Natural killer cell (primary cell): ENCODE data around the gene JAZF1. TPM values are rescaled to one million over a fixed set of nuclear protein-coding genes. Genes with fewer than 3 reads are reported as not detected.
A peak's percentile ranks its signal among the peaks of the same experiment; 100 is the strongest.

Experiments
- ATAC-seq, 3 donors: fragments of 150-1000 bp in 2 of 3; fragments of 200-7000 bp in 1 of 3; cut with Tn5 transposase; 1 replicate in 1 of 3; 2 replicates in 2 of 3; pipeline ENCODE4 v1.10.0; 2021; ENCODE audit warnings: mild to moderate bottlenecking in 2 of 3, moderate library complexity in 2 of 3
- DNase-seq, 2 donors: peaks; one replicate each; pipeline versions ENCODE4 v3.0.0 to v3.0.0-alpha.2; 2013 to 2021; ENCODE audit warnings: mixed read lengths in 1 of 2
- H3K27ac ChIP-seq: one replicate; pipeline ENCODE4 v1.5.1; 2013; ENCODE audit warnings: mild to moderate bottlenecking, low read length
- H3K27me3 ChIP-seq: one replicate; pipeline ENCODE4 v1.6.1; 2013; ENCODE audit warnings: low read length; ENCODE audit not compliant: control insufficient read depth, insufficient read depth
- H3K36me3 ChIP-seq: one replicate; pipeline ENCODE4 v1.6.1; 2013; ENCODE audit warnings: low read length; ENCODE audit not compliant: control insufficient read depth, insufficient read depth
- H3K4me1 ChIP-seq: one replicate; pipeline ENCODE4 v1.6.1; 2013; ENCODE audit warnings: low read length; ENCODE audit not compliant: control insufficient read depth, insufficient read depth
- H3K4me3 ChIP-seq: one replicate; pipeline ENCODE4 v1.5.1; 2013; ENCODE audit warnings: low read length
- H3K9me3 ChIP-seq: one replicate; pipeline ENCODE4 v1.6.1; 2013; ENCODE audit warnings: low read length; ENCODE audit not compliant: control insufficient read depth, insufficient read depth
- H3K27ac Mint-ChIP-seq, 2 donors: one replicate each; pipeline ENCODE4 v1.8.0; 2022; ENCODE audit warnings: mild to moderate bottlenecking in 2 of 2, mixed read lengths in 2 of 2, moderate library complexity in 1 of 2
- H3K27me3 Mint-ChIP-seq, 2 donors: one replicate each; pipeline ENCODE4 v1.8.0; 2022; ENCODE audit warnings: low read depth in 2 of 2, mixed read lengths in 2 of 2
- H3K36me3 Mint-ChIP-seq: one replicate; pipeline ENCODE4 v1.8.0; 2022; ENCODE audit warnings: mixed read lengths
- H3K4me1 Mint-ChIP-seq, 2 donors: one replicate each; pipeline ENCODE4 v1.8.0; 2022; ENCODE audit warnings: mixed read lengths in 2 of 2
- H3K4me3 Mint-ChIP-seq: one replicate; pipeline ENCODE4 v1.8.0; 2022; ENCODE audit warnings: mild to moderate bottlenecking, moderate library complexity, mixed read lengths
- H3K9me3 Mint-ChIP-seq, 2 donors: one replicate each; pipeline ENCODE4 v1.8.0; 2022; ENCODE audit warnings: mixed read lengths in 2 of 2
- WGBS: methylation state at CpG from one replicate; pipeline ENCODE4 v1.1.7; 2013; ENCODE audit warnings: missing lambda C conversion rate; ENCODE audit not compliant: insufficient coverage; 5-methylcytosine and 5-hydroxymethylcytosine counted together
- intact Hi-C: fragments of 100-400 bp; cut with micrococcal nuclease; formaldehyde crosslinking; loops from one replicate; pipeline ENCODE4 v1.14.2; 2022
- total RNA-seq, 4 donors: library from RNA; stranded (reverse); fragments of 120-200 nt in 1 of 4; gene quantifications; one replicate each; pipeline versions ENCODE4 v1.2.3 to v1.2.4, GENCODE V29; 2013 to 2022
- TF ChIP-seq, protein P1 (sequence below): fragments of 200-600 bp; IDR thresholded peaks from one replicate; pipeline ENCODE4 v1.8.0; 2022; ENCODE audit warnings: antibody characterized with exemption

Gene JAZF1
- 10 to 100 TPM; 82.5 to 89.7 (median 87.6) TPM for total RNA-seq
- 35.9 TPM for total RNA-seq (2013)

DNA sequence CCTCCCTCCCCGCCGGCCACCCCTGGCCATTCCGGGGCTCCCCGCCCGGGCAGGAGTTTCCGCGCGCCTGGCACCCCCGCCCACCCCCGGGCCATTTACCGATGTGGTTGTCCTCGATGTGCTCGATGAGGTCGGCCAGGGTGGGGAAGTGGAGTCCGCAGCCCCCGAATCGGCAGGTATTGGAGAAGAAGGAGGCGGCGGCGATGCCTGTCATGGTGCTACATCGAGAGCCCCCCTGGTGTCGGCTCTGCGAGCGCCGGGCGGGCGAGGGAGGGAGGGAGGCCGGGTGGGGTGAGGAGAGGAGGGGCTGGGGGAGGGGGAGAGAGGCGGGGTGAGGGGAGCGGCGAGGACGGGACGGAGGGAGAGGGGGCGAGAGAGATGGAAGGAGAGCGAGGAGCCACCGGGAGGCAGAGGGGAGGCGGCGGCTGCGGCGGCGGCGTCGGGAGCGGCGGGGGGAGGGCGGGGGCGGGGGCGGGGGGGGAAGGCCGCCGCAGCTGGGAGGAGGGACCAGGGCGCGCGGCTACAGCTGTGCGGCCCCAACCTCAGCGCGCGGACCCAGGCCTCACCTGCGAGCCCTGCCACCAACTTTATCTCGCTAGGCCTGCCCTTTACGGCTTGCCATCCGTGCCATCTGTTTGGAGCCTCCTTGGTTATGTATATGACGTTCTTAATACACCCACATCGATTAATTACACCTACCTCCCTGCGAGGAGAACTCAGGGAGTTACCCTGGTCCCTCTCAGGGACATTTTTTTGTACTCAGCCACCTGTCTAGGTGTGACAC lies at the start of gene JAZF1:
TSS of gene JAZF1 (minus strand) at position 432 of the 784 bp plus-strand sequence.
- Histone ChIP-seq H3K27me3 (no peaks in the 10 kb centered on the region), H3K4me1 (peaks cover 23% of the 10 kb centered on the region), H3K9me3 (no peaks in the 10 kb centered on the region), H3K4me3 (peak within 1 kb of the TSS; percentile 79), H3K27ac (peak within 1 kb of the TSS; percentile 88), H3K36me3 (no peaks in the 10 kb centered on the region)
- H3K9me3 Mint-ChIP-seq, result no peaks in the 10 kb centered on the region
- under 1% methylated on average over 47 of the region's 64 CpGs for WGBS
- DNase-seq (peak; percentile 72 to 73), ATAC-seq (peak; percentile 54 to 71 (median 68))
- H3K36me3 Mint-ChIP-seq, result no peaks in the 10 kb centered on the region
- H3K27me3 Mint-ChIP-seq, result no peaks in the 10 kb centered on the region
- peak within 1 kb of the TSS; percentile 90 for H3K4me3 Mint-ChIP-seq
- intact Hi-C loops, result loop anchor here (2.0 kb wide), 1 partner anchor 92 kb away; no protein-coding TSS in a partner anchor
- TF ChIP-seq, protein P1, sequence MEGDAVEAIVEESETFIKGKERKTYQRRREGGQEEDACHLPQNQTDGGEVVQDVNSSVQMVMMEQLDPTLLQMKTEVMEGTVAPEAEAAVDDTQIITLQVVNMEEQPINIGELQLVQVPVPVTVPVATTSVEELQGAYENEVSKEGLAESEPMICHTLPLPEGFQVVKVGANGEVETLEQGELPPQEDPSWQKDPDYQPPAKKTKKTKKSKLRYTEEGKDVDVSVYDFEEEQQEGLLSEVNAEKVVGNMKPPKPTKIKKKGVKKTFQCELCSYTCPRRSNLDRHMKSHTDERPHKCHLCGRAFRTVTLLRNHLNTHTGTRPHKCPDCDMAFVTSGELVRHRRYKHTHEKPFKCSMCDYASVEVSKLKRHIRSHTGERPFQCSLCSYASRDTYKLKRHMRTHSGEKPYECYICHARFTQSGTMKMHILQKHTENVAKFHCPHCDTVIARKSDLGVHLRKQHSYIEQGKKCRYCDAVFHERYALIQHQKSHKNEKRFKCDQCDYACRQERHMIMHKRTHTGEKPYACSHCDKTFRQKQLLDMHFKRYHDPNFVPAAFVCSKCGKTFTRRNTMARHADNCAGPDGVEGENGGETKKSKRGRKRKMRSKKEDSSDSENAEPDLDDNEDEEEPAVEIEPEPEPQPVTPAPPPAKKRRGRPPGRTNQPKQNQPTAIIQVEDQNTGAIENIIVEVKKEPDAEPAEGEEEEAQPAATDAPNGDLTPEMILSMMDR, result no peak
- H3K4me1 Mint-ChIP-seq, result peaks cover 50 to 63% of the 10 kb centered on the region in 2 donors
- H3K27ac Mint-ChIP-seq, result peak within 1 kb of the TSS; percentile 93 to 98

DNA sequence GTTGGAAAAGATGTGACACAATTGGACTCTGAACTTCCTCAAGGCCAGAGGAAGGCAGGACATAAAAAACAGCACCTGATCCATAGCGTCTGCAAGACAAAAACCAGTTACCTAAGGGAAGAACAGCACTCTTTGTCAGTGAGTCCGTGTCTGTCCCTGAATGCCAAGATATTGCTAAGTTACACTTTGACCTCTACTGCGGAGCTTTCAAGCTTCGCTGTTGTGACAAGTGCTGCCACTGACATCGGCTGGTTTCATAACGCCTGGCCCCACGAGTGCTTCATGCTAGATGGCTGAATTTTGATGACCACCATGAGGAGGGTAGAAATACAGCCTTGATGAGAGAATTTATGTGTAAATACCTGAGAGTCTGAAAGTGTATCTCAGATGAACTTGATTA lies 49.7 kb upstream of the JAZF1 start:
- 92% methylated on average over 7 of the region's 7 CpGs for WGBS
- Mint-ChIP-seq H3K4me1 (peaks cover 17 to 20% of the 10 kb centered on the region in 2 donors), H3K36me3 (no peaks in the 10 kb centered on the region), H3K4me3 (no peak overlapping the region), H3K27ac (no peak overlapping the region), H3K27me3 (peaks cover 0 to 2% of the 10 kb centered on the region in 2 donors), H3K9me3 (no peaks in the 10 kb centered on the region)
- Histone ChIP-seq H3K27ac (no peak overlapping the region), H3K9me3 (no peaks in the 10 kb centered on the region), H3K27me3 (no peaks in the 10 kb centered on the region), H3K4me1 (no peaks in the 10 kb centered on the region), H3K36me3 (no peaks in the 10 kb centered on the region), H3K4me3 (no peak overlapping the region)
- intact Hi-C loops, result no loop called here
- DNase-seq, result no peak
- TF ChIP-seq, protein P1, result no peak
- no peak for ATAC-seq

DNA sequence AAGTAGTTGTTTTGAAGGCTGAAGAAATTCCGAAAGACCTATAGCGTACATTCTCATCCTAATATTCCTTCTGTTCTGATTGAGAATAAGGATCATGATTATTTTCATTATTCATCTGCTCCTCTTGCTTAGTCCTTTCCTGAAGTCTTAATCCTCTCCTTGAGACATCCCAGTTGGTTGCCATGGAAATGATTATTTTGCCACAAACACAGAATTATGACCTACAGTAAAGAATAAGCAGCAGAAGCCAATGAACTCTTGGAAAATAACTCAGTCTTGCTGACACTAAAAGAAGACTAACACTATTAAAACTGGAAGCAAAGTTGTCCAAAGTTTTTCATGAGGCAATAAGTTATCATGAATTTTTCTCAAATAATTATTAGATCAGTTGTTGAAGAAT lies 47.8 kb upstream of the JAZF1 start:
- H3K36me3 ChIP-seq, result no peaks in the 10 kb centered on the region
- intact Hi-C loops, result no loop called here

More for the DNA sequence above, 47.8 kb upstream of the JAZF1 start:
- Mint-ChIP-seq H3K4me1 (peaks cover 10 to 14% of the 10 kb centered on the region in 2 donors), H3K9me3 (no peaks in the 10 kb centered on the region), H3K27me3 (peaks cover 0 to 2% of the 10 kb centered on the region in 2 donors), H3K4me3 (no peak overlapping the region), H3K27ac (no peak overlapping the region), H3K36me3 (no peaks in the 10 kb centered on the region)
- TF ChIP-seq, protein P1, result no peak
- ATAC-seq (no peak), DNase-seq (no peak)
- Histone ChIP-seq H3K4me1 (no peaks in the 10 kb centered on the region), H3K27ac (no peak overlapping the region), H3K27me3 (no peaks in the 10 kb centered on the region), H3K9me3 (no peaks in the 10 kb centered on the region), H3K4me3 (no peak overlapping the region)
- no CpG with 5 or more reads among the region's 2 CpGs for WGBS
